ENCODE results near the gene UGT1A7.
"Not testable (repeated sequence)": the region's sequence is repeated elsewhere in the genome, so short reads cannot be mapped to it uniquely, and the experiment has no call there.

UGT1A7 gene

GRCh38 chr2:233681521-233682099 is at the start of gene UGT1A7:
TSS of gene UGT1A7 (plus strand) at chr2:233681901. CDS start at chr2:233681938, 37 bp downstream.
- no peak for DNase-seq

DNA sequence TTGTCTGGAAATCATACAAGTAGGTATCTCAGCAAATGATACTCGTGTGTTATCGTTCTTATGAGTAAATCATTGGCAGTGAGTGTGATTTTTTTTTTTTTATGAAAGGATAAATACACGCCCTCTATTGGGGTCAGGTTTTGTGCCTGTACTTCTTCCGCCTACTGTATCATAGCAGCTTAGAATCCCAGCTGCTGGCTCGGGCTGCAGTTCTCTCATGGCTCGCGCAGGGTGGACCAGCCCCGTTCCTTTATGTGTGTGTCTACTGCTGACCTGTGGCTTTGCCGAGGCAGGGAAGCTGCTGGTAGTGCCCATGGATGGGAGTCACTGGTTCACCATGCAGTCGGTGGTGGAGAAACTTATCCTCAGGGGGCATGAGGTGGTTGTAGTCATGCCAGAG is 45.4 kb upstream of the UGT1A7 start, which contains the start of gene UGT1A10:
UGT1A10 (plus strand) TSS at position 143 of the 400 bp plus-strand sequence; CDS start at position 218, 75 bp downstream.
- not testable (repeated sequence) for DNase-seq

- DNase-seq = no peak
These were observed 42.9 kb upstream of the UGT1A7 start for GRCh38 chr2:233638836-233639235.

- DNase-seq = no peak
These were observed 41.8 kb upstream of the UGT1A7 start for GRCh38 chr2:233639860-233640259.

DNA sequence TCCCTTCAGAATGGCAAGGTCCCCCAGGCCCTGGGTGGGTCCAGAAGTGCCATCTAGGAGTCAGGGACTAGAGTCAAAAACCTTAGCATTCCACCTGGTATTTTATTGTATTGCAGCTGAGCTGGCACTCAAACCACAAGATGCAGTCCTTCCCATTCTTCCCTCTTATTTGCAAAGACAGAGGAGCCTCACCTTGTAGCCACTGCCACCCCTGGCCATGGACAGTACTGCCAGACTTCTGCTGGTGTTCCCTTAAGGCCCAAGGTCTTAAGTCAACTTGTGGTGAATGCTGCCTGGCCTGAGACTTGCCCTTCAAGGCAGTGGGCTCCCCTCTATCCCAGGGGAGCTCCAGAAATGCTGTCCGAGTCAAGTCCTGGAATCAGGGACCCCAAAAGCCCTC is 38.6 kb upstream of the UGT1A7 start:
- no peak for DNase-seq

GRCh38 chr2:233646033-233646432 is 35.7 kb upstream of the UGT1A7 start:
- not testable (repeated sequence) for DNase-seq

GRCh38 chr2:233650981-233651380 is 30.7 kb upstream of the UGT1A7 start:
- no peak for DNase-seq

DNA sequence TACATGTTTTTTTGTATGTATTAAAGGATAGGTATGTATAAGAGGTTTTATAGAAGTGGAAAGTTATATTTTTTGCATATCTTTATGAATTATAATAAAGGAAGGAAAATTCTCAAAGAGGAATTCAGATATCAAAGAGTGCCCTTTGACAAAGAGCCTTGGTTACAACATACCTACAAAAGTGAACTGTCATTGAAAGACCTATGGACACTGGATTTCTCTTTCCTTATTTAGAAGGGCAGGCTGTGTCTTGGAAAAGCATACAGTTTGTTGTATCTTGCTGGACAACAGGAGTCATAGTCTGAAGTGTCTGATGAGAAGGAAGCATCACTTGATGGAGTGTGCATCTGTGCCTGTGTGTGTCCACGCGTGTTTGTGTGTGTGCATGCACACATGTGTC is 30.3 kb upstream of the UGT1A7 start:
- no peak for DNase-seq

DNA sequence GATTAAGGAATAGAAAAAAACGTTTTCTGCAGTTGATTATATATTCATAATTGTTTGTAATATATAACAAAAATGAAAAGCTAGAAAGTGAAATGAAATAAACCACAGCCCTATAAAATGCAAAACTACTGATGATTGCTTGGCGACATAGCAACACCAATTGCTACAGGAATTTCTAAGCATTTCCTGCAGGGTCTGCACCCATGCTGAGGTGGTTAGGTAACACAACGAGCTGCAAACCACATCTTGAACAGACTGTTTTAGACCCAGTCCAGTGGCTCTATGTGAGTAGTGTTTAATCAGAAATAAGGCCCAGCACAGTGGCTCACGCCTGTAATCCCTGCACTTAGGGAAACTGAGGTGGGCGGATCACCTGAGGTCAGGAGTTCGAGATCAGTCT is 27.2 kb upstream of the UGT1A7 start:
- no peak for DNase-seq

DNA sequence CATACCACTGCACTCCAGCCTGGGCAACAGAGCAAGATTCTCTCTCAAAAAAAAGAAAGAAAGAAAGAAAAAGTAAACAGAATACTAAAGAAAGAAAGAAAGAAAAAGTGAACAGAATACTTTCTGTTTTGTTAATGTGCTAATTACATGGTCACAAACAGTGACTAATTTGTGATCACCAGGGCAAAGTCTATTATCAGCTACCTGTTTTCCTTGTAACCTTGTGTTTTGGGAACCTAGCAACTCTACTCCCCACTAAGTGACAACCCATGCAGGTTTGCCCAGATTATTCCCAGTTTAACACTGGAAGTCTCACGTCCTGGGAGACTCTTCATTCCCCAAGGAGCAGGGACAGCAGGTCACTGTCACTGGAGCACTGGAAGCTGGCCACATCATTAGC is 26.7 kb upstream of the UGT1A7 start:
- no peak for DNase-seq

GRCh38 chr2:233655943-233656342 is 25.8 kb upstream of the UGT1A7 start:
- DNase-seq = not testable (repeated sequence)

- DNase-seq = no peak
These were observed 25.3 kb upstream of the UGT1A7 start for GRCh38 chr2:233656443-233656842.

DNA sequence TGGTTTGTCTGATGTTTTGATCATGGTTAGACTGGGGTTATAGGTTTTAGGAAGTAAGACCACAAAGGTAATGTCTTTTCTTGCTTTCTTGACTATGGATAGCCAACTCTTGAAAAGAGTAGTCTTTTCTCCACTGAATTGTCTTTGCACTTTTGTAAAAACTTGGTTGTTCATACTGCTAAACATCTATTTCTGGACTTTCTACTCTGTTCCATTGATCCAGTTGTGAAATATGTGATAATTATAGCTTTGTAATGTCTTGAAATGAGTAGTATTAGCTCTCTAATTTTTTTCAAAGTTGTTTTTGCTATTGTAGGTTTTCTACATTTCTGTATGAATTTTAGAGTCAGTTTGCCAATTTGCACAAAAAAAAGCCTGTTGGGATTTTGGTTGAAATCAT is 23.1 kb upstream of the UGT1A7 start:
- DNase-seq = no peak

DNA sequence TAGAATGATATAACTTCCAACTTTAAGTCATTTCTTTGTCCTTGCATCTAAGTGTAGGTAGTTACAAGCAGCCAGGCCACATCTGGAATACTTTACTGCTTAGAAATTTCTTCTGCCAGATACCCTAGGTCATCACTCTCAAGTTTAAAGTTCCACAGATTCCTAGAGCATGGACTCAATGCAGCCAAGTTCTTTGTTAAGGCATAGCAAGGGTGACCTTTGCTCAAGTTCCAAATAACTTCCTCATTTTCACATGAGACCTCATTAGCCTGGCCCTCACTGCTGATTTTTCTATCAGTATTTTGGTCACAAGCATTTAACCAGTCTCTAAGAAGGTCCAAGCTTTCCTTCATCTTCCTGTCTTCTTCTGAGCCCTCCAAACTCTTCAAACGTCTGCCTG is 17.8 kb upstream of the UGT1A7 start:
- DNase-seq = no peak

DNA sequence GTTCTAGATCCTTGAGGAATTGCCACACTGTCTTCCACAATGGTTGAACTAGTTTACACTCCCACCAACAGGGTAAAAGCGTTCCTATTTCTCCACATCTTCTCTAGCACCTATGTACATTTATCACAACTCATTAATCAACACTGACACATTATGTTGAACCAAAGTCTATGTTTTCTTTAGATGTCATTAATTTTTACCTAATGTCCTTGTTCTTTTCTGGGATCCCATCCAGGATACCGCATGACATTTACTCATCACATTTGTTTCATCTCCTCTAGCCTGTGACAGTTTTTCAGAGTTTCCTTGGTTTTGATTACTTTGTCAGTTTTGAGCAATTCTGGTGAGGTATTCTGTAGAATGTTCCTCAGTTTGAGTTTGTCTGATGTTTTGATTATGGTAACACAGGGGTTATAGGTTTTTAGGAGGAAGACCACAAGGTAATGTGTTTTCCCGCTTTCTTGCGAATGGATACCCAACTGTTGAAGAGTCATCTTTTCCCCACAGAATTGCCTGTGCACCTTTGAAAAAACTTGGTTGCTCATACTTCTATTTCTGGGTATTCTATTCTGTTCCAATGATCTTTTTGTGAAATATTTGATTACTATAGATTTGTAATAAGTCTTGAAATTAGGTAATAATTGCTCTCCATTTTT is 13.0 kb upstream of the UGT1A7 start:
- DNase-seq = no peak

DNA sequence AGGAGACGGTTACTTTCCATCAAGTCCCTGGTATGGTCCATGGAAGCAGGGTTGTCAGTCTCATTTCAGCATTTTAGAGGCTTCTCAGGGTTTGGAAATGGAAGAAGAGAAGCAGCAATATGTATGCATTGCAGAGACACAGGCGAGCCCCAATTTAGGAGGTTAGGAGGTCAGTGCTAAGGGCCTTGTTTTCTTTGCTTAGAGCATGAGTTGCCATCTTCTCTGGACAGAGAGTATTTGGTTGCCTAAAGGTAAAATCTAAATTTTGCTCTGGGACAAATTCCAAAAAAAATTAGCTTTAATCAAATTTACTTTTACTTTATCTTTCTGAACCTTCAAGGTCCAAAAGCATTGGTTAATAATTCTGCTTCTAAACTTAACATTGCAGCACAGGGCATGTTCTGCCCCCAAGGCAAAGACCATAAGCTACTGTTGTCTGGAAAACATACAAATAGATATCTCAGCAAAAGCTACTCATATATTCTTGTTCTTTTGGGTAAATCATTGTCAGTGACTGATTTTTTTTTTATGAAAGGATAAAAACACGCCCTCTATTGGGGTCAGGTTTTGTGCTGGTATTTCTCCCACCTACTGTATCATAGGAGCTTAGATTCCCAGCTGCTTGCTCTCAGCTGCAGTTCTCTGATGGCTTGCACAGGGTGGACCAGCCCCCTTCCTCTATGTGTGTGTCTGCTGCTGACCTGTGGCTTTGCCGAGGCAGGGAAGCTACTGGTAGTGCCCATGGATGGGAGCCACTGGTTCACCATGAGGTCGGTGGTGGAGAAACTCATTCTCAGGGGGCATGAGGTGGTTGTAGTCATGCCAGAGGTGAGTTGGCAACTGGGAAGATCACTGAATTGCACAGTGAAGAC is 10.2 kb upstream of the UGT1A7 start, which contains the start of gene UGT1A9:
UGT1A9 (plus strand) TSS at position 609 of the 872 bp plus-strand sequence; CDS start at position 646, 37 bp downstream.
- no peak for DNase-seq

- no peak for DNase-seq
These were observed 8.8 kb upstream of the UGT1A7 start for GRCh38 chr2:233672886-233673285.

- no peak for DNase-seq
These were observed 7.8 kb upstream of the UGT1A7 start for GRCh38 chr2:233673896-233674295.

GRCh38 chr2:233674314-233674713 is 7.4 kb upstream of the UGT1A7 start:
- no peak for DNase-seq

DNA sequence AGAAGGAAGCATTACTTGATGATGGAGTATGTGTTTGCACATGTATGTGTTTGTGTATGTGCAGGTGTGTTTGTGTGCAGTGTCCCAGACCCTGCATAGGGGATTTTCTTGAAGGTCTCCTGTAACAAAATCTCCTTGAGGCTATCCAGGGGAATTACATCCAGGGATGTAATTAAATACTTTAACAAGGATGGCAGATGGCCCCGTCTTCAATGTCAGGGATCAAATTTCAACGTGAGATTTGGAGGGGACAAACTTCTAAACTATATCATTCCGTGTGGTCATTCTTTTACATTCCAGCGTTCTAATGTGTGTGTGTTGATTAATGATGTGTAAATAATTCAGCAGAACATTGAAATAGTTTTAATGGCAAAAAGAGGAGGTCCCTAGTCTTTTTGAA is 6.7 kb upstream of the UGT1A7 start:
- no peak for DNase-seq

- no peak for DNase-seq
These were observed 5.7 kb upstream of the UGT1A7 start for GRCh38 chr2:233676046-233676445.

DNA sequence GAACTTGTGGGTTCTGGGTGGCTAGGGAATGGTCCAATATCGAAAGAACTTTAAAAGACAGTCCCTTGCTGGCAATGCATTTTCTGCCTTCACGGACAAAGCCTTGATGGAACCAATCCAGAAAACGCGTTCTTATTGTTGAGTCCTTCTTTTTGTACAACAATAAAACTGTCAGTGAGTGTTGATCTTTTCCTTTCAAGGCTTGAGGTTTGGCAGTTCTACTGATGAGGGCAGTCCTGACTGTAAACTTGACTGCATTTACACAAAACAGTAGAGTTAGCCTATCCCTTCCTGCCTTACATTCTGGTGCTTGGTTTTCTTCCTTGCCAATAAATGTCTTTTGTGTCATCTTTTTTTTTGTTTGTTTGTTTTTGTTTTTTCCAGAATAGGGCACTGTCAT is 2.5 kb upstream of the UGT1A7 start:
- DNase-seq = no peak

- DNase-seq = no peak
These were observed 1.2 kb upstream of the UGT1A7 start for GRCh38 chr2:233680361-233681045.

Data from 8988T (cell line).